HUES64 (cell line): Measurements from ENCODE around the gene SCARF2.

Experiments used
- H3K27ac ChIP-seq: 2 replicates; pipeline ENCODE4 v1.7.0; 2013; ENCODE audit warnings: low read depth, low read length, inconsistent platforms
- H3K27me3 ChIP-seq: 2 replicates; pipeline ENCODE4 v1.6.1; 2013; ENCODE audit warnings: mild to moderate bottlenecking, low read length; ENCODE audit not compliant: insufficient read depth
- H3K36me3 ChIP-seq: 2 replicates; pipeline ENCODE4 v1.6.1; 2013; ENCODE audit warnings: mild to moderate bottlenecking, low read length; ENCODE audit not compliant: insufficient read depth
- H3K4me1 ChIP-seq: 2 replicates; pipeline ENCODE4 v1.6.1; 2013; ENCODE audit warnings: mild to moderate bottlenecking, low read length, moderate library complexity; ENCODE audit not compliant: insufficient read depth
- H3K4me3 ChIP-seq: 2 replicates; pipeline ENCODE4 v1.5.1; 2013; ENCODE audit warnings: mild to moderate bottlenecking, low read length, moderate library complexity
- H3K9ac ChIP-seq: 2 replicates; pipeline ENCODE4 v1.6.1; 2013; ENCODE audit warnings: mild to moderate bottlenecking, low read depth, low read length
- H3K9me3 ChIP-seq: 2 replicates; pipeline ENCODE4 v1.6.1; 2013; ENCODE audit warnings: low read depth, low read length; ENCODE audit not compliant: insufficient read depth
- WGBS: fragments of 150-250, 120-280 bp; methylation state at CpG from one replicate; pipeline ENCODE4 v1.1.7; 2013; ENCODE audit warnings: missing lambda C conversion rate; 5-methylcytosine and 5-hydroxymethylcytosine counted together

SCARF2 gene

GRCh38 chr22:20430101-20430719 lies 7.4 kb downstream of the SCARF2 start:
- Histone ChIP-seq H3K27me3 (peaks cover 83% of the 10 kb centered on the region), H3K9me3 (no peaks in the 10 kb centered on the region), H3K27ac (no peak overlapping the region), H3K9ac (no peak overlapping the region), H3K4me3 (peak overlapping the region; percentile 49), H3K36me3 (no peaks in the 10 kb centered on the region), H3K4me1 (no peaks in the 10 kb centered on the region)
- 50% methylated on average over 37 of the region's 37 CpGs for WGBS

- no peaks in the 10 kb centered on the region for H3K4me1 ChIP-seq
- no peak overlapping the region for H3K9ac ChIP-seq
- no peaks in the 10 kb centered on the region for H3K36me3 ChIP-seq
- no peaks in the 10 kb centered on the region for H3K9me3 ChIP-seq
- no peak overlapping the region for H3K27ac ChIP-seq
- WGBS: 43% methylated on average over 75 of the region's 75 CpGs
- H3K27me3 ChIP-seq: peaks cover 75% of the 10 kb centered on the region
- peak overlapping the region; percentile 38 for H3K4me3 ChIP-seq
These were observed 8.1 kb downstream of the SCARF2 start for GRCh38 chr22:20429254-20430100.

- WGBS: 76% methylated on average over 22 of the region's 23 CpGs
- H3K27ac ChIP-seq: no peak overlapping the region
- H3K9me3 ChIP-seq: no peaks in the 10 kb centered on the region
- 0 out of 2 replicates have a peak, but pooled peaks cover 5% of the 10 kb centered on the region for H3K4me1 ChIP-seq
- H3K27me3 ChIP-seq: peaks cover 67% of the 10 kb centered on the region
- H3K36me3 ChIP-seq: no peaks in the 10 kb centered on the region
- H3K4me3 ChIP-seq: peak overlapping the region; percentile 38
- H3K9ac ChIP-seq: no peak overlapping the region
These were observed 8.9 kb downstream of the SCARF2 start for GRCh38 chr22:20428496-20429253.

- WGBS: 92% methylated on average over 4 of the region's 4 CpGs
- peaks cover 60% of the 10 kb centered on the region for H3K27me3 ChIP-seq
- no peaks in the 10 kb centered on the region for H3K9me3 ChIP-seq
- H3K4me3 ChIP-seq: no peak overlapping the region
- no peak overlapping the region for H3K9ac ChIP-seq
- H3K27ac ChIP-seq: no peak overlapping the region
- 0 out of 2 replicates have a peak, but pooled peaks cover 5% of the 10 kb centered on the region for H3K4me1 ChIP-seq
- H3K36me3 ChIP-seq: no peaks in the 10 kb centered on the region
These were observed 9.6 kb downstream of the SCARF2 start for GRCh38 chr22:20427945-20428417.

GRCh38 chr22:20427104-20427944 lies 10.3 kb downstream of the SCARF2 start:
- H3K9me3 ChIP-seq: no peaks in the 10 kb centered on the region
- H3K27me3 ChIP-seq: peaks cover 54% of the 10 kb centered on the region
- 0 out of 2 replicates have a peak, but pooled peaks cover 5% of the 10 kb centered on the region for H3K4me1 ChIP-seq
- H3K27ac ChIP-seq: no peak overlapping the region
- H3K4me3 ChIP-seq: no peak overlapping the region
- no peak overlapping the region for H3K9ac ChIP-seq
- no peaks in the 10 kb centered on the region for H3K36me3 ChIP-seq
- WGBS: 92% methylated on average over 8 of the region's 8 CpGs

- no peak overlapping the region for H3K9ac ChIP-seq
- H3K4me1 ChIP-seq: 0 out of 2 replicates have a peak, but pooled peaks cover 5% of the 10 kb centered on the region
- H3K9me3 ChIP-seq: no peaks in the 10 kb centered on the region
- H3K4me3 ChIP-seq: no peak overlapping the region
- H3K36me3 ChIP-seq: no peaks in the 10 kb centered on the region
- WGBS: 95% methylated on average over 12 of the region's 12 CpGs
- H3K27ac ChIP-seq: no peak overlapping the region
- H3K27me3 ChIP-seq: peaks cover 44% of the 10 kb centered on the region
These were observed 11.4 kb downstream of the SCARF2 start for GRCh38 chr22:20426259-20426615.

- H3K27ac ChIP-seq: no peak overlapping the region
- H3K27me3 ChIP-seq: peaks cover 38% of the 10 kb centered on the region
- H3K4me3 ChIP-seq: no peak overlapping the region
- H3K4me1 ChIP-seq: 0 out of 2 replicates have a peak, but pooled peaks cover 5% of the 10 kb centered on the region
- H3K9me3 ChIP-seq: no peaks in the 10 kb centered on the region
- WGBS: 97% methylated on average over 96 of the region's 96 CpGs
- H3K9ac ChIP-seq: no peak overlapping the region
- H3K36me3 ChIP-seq: no peaks in the 10 kb centered on the region
These were observed 11.9 kb downstream of the SCARF2 start for GRCh38 chr22:20425566-20426258.

- H3K36me3 ChIP-seq: no peaks in the 10 kb centered on the region
- H3K4me1 ChIP-seq: 0 out of 2 replicates have a peak, but pooled peaks cover 5% of the 10 kb centered on the region
- no peak overlapping the region for H3K27ac ChIP-seq
- no peaks in the 10 kb centered on the region for H3K9me3 ChIP-seq
- no peak overlapping the region for H3K9ac ChIP-seq
- H3K4me3 ChIP-seq: no peak overlapping the region
- 95% methylated on average over 59 of the region's 59 CpGs for WGBS
- peaks cover 32% of the 10 kb centered on the region for H3K27me3 ChIP-seq
These were observed 12.6 kb downstream of the SCARF2 start for GRCh38 chr22:20424932-20425565.

- 90% methylated on average over 15 of the region's 15 CpGs for whole genome bisulfite sequencing
- Histone ChIP-seq H3K9me3 (no peaks in the 10 kb centered on the region), H3K9ac (no peak overlapping the region), H3K27ac (no peak overlapping the region), H3K36me3 (no peaks in the 10 kb centered on the region), H3K4me1 (0 out of 2 replicates have a peak, but pooled peaks cover 5% of the 10 kb centered on the region), H3K4me3 (no peak overlapping the region), H3K27me3 (peaks cover 27% of the 10 kb centered on the region)
These were observed 13.1 kb downstream of the SCARF2 start for GRCh38 chr22:20424568-20424931.
